Choroid plexus epithelial cell (primary cell): Measurements from ENCODE around the gene NAT9.

Source experiments
- DNase-seq: peaks from one replicate; pipeline ENCODE4 v3.0.0-alpha.2; 2010; ENCODE audit warnings: low read depth
- H3K4me3 ChIP-seq: 2 replicates; pipeline ENCODE4 v1.5.1; 2011; ENCODE audit warnings: low read depth, mild to moderate bottlenecking, control low read depth, low read length, moderate library complexity
- CTCF ChIP-seq: conservative IDR thresholded peaks from 2 replicates; pipeline ENCODE4 v1.5.1; 2011; ENCODE audit warnings: low read depth, mild to moderate bottlenecking, control low read depth, inconsistent platforms, low read length, moderate library complexity

The NAT9 gene

GRCh38 chr17:74818291-74818938, 42.3 kb upstream of the NAT9 start:
- DNase-seq = no peak
- no peak for TF ChIP-seq CTCF
- no peak overlapping the region for H3K4me3 ChIP-seq

GRCh38 chr17:74816905-74817620, 40.9 kb upstream of the NAT9 start:
- no peak for DNase-seq
- no peak for TF ChIP-seq CTCF
- no peak overlapping the region for H3K4me3 ChIP-seq

GRCh38 chr17:74815550-74816370, 39.6 kb upstream of the NAT9 start:
- peak; percentile 49 for TF ChIP-seq CTCF
- DNase-seq = peak; percentile 13
- no peak overlapping the region for H3K4me3 ChIP-seq

GRCh38 chr17:74815067-74815466, 38.9 kb upstream of the NAT9 start:
- H3K4me3 ChIP-seq = no peak overlapping the region
- DNase-seq = no peak
- no peak for TF ChIP-seq CTCF

- TF ChIP-seq CTCF = no peak
- no peak overlapping the region for H3K4me3 ChIP-seq
- DNase-seq = no peak
These were observed 38.3 kb upstream of the NAT9 start for GRCh38 chr17:74814453-74814852.

GRCh38 chr17:74812109-74813009, 36.2 kb upstream of the NAT9 start:
- peak; percentile 56 for DNase-seq
- TF ChIP-seq CTCF = no peak
- H3K4me3 ChIP-seq = no peak overlapping the region
